GM18907 (cell line): ENCODE data around the gene HMHB1.

Source experiments
- ATAC-seq: cut with Tn5 transposase; IDR thresholded peaks from one replicate; pipeline ENCODE4 v1.9.1; 2021; ENCODE audit warnings: mild to moderate bottlenecking, moderate library complexity; ENCODE audit not compliant: unreplicated experiment

Gene HMHB1

GRCh38 chr5:143812085-143812705 lies at the start of gene HMHB1:
Gene HMHB1 (plus strand): TSS chr5:143812161.
- ATAC-seq = peak; percentile 69

DNA sequence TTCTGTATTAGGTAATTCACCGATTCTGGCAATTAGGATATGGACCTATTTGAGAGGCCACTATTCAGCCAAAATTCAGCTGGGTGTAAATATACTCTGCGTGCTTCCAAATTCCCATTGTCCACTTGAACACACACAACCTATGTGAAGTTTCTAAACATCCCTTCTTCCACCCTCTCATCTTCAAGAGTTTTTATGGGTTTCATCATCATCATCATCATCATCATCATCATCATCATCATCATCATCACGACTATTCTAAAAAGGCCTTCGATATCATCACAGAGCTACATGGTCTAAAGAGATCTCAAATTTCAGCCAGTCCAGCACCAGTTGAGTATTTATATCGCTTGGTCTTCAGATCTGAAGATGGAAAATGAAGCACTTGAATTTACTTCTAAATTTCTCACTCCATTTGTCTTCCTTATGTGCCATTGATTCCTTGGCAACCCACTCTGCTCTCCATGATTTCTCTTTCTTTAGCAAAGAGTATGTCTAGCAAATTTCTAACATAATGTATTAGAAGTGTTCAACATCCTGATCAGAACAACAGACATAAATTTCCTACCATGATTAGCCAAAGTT lies 49.2 kb upstream of the HMHB1 start:
- no peak for ATAC-seq

DNA sequence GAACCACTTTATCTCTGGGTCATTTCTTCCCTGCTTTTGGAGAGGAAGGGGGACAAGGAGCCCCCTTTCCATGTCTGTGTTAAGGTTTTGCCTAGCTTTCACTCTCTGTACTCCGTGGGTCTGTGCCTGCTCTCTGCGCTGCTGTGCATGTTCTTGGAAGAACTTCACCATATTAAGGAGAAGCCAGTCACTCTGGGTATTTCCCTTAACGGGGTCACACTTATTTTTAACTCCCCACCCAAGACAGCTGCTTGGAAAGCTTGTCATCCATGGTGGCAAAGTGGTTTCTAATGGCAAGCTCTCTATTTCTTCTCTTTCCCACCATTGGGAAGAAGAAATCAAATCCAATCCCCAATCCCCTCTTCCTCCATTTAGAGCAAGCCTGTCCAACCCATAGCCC lies 44.8 kb upstream of the HMHB1 start:
- no peak for ATAC-seq

GRCh38 chr5:143769026-143769786 lies 42.8 kb upstream of the HMHB1 start:
- ATAC-seq = no peak

DNA sequence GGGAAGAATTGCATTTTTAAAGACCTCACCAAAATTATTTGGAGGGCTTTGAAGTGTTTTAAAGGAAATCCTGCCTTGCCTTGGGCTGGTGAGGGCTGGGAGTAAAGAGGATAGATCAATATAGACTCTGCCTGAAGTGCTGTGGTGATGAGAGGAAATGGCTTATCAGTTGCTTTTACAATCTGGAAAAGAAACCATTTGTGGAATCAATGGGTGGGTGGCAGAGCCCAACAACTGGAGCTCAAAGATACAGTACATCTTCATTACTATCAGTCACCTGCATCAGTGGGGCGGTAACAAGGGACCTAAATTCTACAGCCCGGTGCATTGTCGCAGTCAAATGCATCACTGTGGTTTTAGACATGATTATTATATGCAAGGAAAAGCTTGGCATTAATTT lies 41.5 kb upstream of the HMHB1 start:
- ATAC-seq = no peak

GRCh38 chr5:143771189-143771588 lies 40.8 kb upstream of the HMHB1 start:
- ATAC-seq = no peak

GRCh38 chr5:143771602-143772001 lies 40.4 kb upstream of the HMHB1 start:
- no peak for ATAC-seq

DNA sequence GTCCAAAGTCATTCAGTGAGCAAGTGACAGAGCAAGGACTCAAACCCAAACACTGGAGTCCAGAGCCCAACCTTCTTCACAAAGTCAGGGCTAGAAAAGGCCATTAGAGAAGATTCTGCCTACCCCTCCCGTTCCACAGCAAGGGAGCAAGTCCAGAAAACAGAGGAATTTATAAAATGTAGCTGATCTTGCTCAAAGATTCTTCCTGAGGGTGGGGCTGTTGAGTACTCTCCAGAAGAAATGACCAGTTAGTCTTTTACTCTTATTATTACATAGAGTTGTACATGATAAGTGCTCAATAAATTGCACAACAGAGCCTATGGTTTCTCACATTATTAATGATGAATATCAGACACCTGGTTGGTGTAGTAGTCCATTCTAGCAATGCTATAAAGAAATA lies 39.3 kb upstream of the HMHB1 start:
- no peak for ATAC-seq

GRCh38 chr5:143775258-143775657 lies 36.7 kb upstream of the HMHB1 start:
- ATAC-seq = no peak

GRCh38 chr5:143776951-143777350 lies 35.0 kb upstream of the HMHB1 start:
- no peak for ATAC-seq

- no peak for ATAC-seq
Measured at GRCh38 chr5:143779506-143779905, 32.5 kb upstream of the HMHB1 start.

DNA sequence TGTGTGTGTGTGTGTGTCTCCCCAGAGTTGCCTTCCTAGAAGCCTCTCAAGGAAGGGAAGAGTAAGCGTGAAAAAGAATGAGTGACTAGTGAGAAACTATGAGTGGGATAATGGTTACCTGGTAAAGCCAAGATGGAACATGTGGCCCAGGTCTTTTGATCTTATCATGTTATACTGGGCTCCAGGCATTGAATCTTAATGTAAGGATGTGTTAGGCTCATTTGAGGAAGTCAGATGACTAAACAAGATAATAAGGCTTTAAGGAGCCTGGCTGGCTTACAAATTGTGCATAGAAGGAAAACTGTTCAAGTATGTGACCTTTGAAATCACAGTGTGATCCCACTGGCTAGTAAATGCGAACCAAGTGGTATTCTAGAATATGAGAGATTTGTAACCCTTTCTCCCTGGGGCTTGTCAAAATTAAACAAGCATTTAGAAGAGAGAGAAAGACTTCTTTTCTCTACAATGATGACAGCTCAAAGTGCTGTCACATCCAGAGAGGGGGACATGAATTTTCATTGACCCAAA lies 29.9 kb upstream of the HMHB1 start:
- no peak for ATAC-seq

DNA sequence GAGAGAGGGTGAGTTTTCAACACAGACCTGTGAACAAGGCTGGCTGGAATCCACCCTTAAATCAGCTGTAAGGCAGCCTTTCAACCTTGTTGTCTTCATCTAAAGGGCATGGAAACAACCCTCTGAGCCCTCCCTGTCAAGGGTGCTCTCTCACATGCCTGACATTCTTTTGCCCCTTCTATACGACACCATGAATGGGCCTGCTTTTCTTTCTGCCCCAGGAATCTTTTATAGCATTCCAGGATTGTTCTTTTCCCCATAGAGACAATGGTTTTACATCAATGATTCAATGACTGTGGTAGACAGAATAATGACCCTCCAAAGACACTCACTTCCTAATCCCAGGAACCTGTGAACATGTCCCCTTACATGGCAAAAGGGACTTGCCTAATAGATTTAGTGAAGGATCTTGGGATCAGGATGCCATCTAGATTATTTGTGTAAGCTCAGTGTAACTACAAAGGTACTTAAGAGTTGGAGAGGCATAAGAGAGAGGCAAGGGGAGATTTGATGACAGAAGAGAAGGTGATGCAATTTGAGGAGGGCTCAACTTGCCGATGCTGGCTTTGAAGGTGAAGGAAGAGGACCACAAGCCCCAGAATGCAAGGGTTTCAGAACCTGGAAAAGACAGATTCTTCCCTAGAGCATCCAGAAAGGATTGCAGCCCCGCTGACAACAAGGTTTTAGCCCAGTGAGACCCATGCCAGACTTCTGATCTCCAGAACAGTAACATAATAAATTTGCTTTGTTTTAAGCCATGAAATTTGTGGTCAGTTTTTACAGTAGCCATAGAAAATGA lies 29.2 kb upstream of the HMHB1 start:
- no peak for ATAC-seq

- ATAC-seq = no peak
Measured at GRCh38 chr5:143788401-143788800, 23.6 kb upstream of the HMHB1 start.

DNA sequence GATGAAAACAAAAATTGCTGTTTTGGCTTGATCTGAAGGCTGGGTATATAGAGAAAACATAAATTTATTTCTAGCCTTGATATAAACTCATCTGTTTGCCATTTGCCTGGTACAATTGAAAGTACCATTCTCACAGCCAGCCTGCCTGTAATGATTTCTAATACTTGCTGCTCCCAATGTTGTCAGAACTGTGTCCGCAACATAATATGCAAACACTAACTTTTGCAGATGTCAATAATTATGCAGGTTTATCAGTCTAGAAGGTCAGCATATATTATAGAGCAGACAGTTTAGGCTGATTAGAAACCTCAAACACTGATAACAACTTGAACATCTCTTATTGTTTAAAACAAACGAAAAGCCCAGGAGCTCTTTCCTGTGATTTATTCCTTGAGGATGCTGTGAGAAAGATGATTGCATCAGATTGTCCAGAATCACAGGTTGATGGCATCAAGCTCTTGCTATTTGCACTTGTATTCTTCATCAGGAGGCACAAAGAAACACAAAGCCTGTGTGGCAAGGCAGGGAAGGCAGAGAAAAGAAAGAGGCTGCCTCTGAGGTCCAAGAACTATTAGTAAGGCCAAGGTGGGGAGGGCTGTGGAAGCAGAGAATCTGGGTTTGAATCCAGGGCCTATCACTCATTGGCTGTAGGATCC lies 21.4 kb upstream of the HMHB1 start:
- ATAC-seq = no peak

DNA sequence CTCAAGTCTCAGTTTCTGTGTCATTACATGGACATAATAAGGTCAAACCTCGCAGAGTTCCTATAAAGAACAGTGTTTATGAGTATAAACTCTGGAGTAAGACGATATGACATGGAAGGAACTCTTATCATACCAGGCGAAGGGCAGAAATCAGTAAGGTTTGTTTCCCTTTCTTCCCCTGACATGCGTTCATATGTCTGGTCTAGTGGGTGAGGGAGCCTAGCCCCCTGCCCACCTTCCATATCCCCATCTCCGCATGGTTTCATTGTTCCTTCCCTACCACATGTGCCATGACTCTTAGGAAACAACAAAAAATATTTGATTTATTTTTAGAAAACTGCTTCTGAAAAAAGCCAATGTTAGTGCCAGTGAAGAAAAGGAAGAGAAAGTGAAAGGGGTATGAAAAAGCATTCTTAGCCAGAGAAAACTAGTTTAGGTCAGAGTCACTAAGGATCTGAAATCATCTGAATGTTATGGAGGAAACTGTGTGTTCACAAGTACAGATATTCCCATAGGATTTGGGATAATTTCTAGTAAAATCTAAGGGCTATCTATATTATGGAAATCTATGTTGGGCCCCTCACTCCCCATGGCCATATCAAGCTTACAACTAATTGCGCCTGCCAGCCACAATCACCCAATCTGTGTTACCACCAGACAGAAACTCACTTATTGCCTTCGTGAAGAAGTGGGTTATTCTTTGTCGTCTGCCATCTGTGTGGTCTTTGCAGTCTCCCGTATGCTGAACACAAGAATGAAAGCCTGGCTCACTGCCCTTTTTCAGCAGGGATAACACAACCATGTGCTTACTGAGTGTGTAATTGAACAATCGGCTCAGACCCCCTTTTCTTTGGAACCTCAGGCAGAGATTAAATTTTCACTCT lies 19.9 kb upstream of the HMHB1 start:
- ATAC-seq = peak; percentile 65

- ATAC-seq = no peak
Measured at GRCh38 chr5:143793249-143793648, 18.7 kb upstream of the HMHB1 start.

DNA sequence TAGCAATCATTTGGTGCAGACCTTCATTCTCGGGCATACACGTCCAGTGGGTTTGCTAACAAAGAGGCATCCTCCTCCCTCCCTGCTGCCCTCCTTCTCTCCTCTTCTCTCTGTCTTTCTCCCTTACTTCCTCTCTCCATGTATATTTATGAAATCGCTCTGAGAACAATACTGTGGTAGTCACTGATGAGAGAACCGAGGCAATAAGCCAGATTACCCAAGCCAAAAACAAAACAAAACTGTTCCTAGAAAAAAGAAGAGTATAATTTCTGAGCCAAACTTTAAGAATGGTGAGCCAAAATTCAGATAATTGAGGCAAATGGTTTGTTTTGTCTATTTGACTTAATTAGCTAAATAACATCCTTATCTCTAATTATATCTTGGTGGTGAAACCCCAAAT lies 15.8 kb upstream of the HMHB1 start:
- ATAC-seq = no peak

DNA sequence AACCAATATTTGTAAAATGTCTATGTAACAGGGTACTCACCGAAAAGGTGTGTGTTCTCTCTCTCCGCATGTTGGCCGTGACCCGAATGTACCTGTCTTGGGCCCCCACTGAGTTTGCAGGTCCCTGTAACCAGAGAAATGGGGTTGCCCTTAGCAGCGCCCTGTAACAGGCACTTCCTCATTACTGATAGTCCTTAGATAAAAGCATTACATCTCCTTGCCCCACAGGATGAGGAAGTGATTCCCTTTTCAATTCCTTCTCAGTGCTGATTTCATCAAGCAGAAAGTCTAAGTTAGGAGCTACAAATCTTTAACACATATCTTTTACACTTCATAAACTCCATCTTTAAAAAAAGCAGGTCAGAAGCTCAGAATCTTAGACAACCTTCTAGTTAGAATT lies 15.2 kb upstream of the HMHB1 start:
- ATAC-seq = no peak

DNA sequence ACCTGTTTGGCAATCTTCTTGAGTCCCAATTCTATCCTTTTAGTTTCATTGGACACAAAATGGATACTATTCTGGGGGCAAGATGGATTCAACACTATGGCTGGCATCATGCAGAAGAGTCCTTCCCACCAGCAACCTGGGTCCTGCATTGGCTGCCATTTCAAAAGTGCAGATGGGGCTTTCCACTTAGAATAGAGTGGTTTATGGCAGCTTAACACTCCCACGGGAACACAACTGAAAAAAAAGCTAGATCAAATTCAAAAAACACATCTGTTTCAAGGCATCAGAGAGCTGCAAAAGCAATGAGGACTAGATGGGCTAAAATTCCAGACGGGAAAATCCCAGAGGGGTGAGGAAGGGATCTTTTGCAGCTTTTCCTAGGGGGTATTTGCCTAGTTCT lies 11.2 kb upstream of the HMHB1 start:
- no peak for ATAC-seq
